A673 (cell line): ENCODE data around the gene XYLT1. TPM values are rescaled to one million over a fixed set of nuclear protein-coding genes. Genes with fewer than 3 reads are reported as not detected.

Experiments used
- BruUV-seq: library from RNA; stranded (reverse); fragments of 400-500 nt; replicated peaks from 2 replicates; lab custom pipeline; 2021; lab: Mats Ljungman, UMichigan
- CTCF ChIA-PET: fragments of 300-600 bp; sonication (Branson Sonifier 250); formaldehyde crosslinking; loops from one replicate; lab custom pipeline; 2022; ENCODE audit warnings: antibody characterized with exemption; lab: Charles Lee
- POLR2A ChIA-PET: fragments of 300-600 bp; sonication (Branson Sonifier 250); formaldehyde crosslinking; loops from one replicate; lab custom pipeline; 2022; ENCODE audit warnings: antibody characterized with exemption; ENCODE audit not compliant: low non-redundant PET; lab: Charles Lee
- DNase-seq: peaks from one replicate; pipeline ENCODE4 v3.0.0-alpha.2; 2015; ENCODE audit warnings: low spot score
- H3K27ac ChIP-seq: fragments of 200-600 bp; sonication (generic); 2 replicates; pipeline ENCODE4 v1.5.1; 2016; ENCODE audit warnings: mixed run types, low read depth, mild to moderate bottlenecking, mixed read lengths, antibody characterized with exemption, low read length; ENCODE audit not compliant: poor library complexity, severe bottlenecking
- H3K27me3 ChIP-seq: fragments of 200-600 bp; sonication (generic); replicated peaks from 2 replicates; pipeline ENCODE4 v1.6.1; 2017; ENCODE audit warnings: mixed run types, low read depth, mild to moderate bottlenecking, mixed read lengths, antibody characterized with exemption, low read length; ENCODE audit not compliant: insufficient read depth, poor library complexity
- H3K36me3 ChIP-seq: fragments of 200-600 bp; sonication (generic); 2 replicates; pipeline ENCODE4 v1.6.1; 2016; ENCODE audit warnings: mixed run types, mild to moderate bottlenecking, mixed read lengths, antibody characterized with exemption, low read length; ENCODE audit not compliant: insufficient read depth, poor library complexity, severe bottlenecking
- H3K4me1 ChIP-seq: fragments of 200-600 bp; sonication (generic); 2 replicates; pipeline ENCODE4 v1.6.1; 2017; ENCODE audit warnings: mixed run types, mild to moderate bottlenecking, mixed read lengths, antibody characterized with exemption, low read length; ENCODE audit not compliant: insufficient read depth, poor library complexity, severe bottlenecking
- H3K4me3 ChIP-seq: fragments of 200-600 bp; sonication (generic); 2 replicates; pipeline ENCODE4 v1.5.1; 2016; ENCODE audit warnings: low read depth, mixed run types, mild to moderate bottlenecking, mixed read lengths, low read length; ENCODE audit not compliant: poor library complexity, severe bottlenecking
- H3K9me3 ChIP-seq: fragments of 200-600 bp; sonication (generic); 2 replicates; pipeline ENCODE4 v1.6.1; 2016; ENCODE audit warnings: mixed run types, low read depth, mild to moderate bottlenecking, mixed read lengths, antibody characterized with exemption, low read length; ENCODE audit not compliant: poor library complexity, severe bottlenecking
- CTCF ChIP-seq: fragments of 300-800, 200-600 bp; sonication (generic); conservative IDR thresholded peaks from 2 replicates; pipeline ENCODE4 v1.5.1; 2017; ENCODE audit warnings: low read depth, mild to moderate bottlenecking, antibody characterized with exemption, low read length, moderate library complexity, mixed read lengths
- EZH2 ChIP-seq: fragments of 200-600 bp; sonication (generic); IDR thresholded peaks from 2 replicates; pipeline ENCODE4 v1.6.1; 2017; ENCODE audit warnings: borderline replicate concordance, low read depth, mild to moderate bottlenecking, mixed read lengths, antibody characterized with exemption, low read length; ENCODE audit not compliant: poor library complexity, severe bottlenecking
- intact Hi-C: fragments of 100-400 bp; cut with micrococcal nuclease; formaldehyde crosslinking; loops from one replicate; pipeline ENCODE4 v1.10.0; 2022; ENCODE audit not compliant: unreplicated experiment
- total RNA-seq: library from RNA; stranded (reverse); gene quantifications from 2 replicates; pipeline ENCODE4 v1.2.3, GENCODE V29; 2021

XYLT1 gene
- total RNA-seq, 1 experiment from 2014 or later: 0.64 TPM

- ChIA-PET POLR2A (no interaction called here), CTCF (no interaction called here)
- no peak overlapping the region for H3K4me3 ChIP-seq
- no peaks in the 10 kb centered on the region for H3K36me3 ChIP-seq
- no peak overlapping the region for H3K27ac ChIP-seq
- TF ChIP-seq EZH2 (no peak), CTCF (no peak)
- H3K4me1 ChIP-seq: no peaks in the 10 kb centered on the region
- intact Hi-C loops: no loop called here
- H3K27me3 ChIP-seq: no peaks in the 10 kb centered on the region
- no peaks in the 10 kb centered on the region for H3K9me3 ChIP-seq
- no TSS peak for BruUV-seq
- no peak for DNase-seq
Observed at GRCh38 chr16:17339764-17340541, 130.8 kb downstream of the XYLT1 start.

GRCh38 chr16:17338244-17338643 lies 132.5 kb downstream of the XYLT1 start:
- BruUV-seq: no TSS peak

GRCh38 chr16:17336530-17336900 lies 134.2 kb downstream of the XYLT1 start:
- Histone ChIP-seq H3K36me3 (no peaks in the 10 kb centered on the region), H3K4me3 (no peak overlapping the region), H3K4me1 (no peaks in the 10 kb centered on the region), H3K27me3 (no peaks in the 10 kb centered on the region), H3K9me3 (no peaks in the 10 kb centered on the region), H3K27ac (no peak overlapping the region)
- BruUV-seq: no TSS peak
- DNase-seq: no peak
- ChIA-PET POLR2A (no interaction called here), CTCF (no interaction called here)
- intact Hi-C loops: no loop called here
- no peak for TF ChIP-seq EZH2
- no peak for TF ChIP-seq CTCF

More at GRCh38 chr16:17338244-17338643, 132.5 kb downstream of the XYLT1 start:
- TF ChIP-seq EZH2 (no peak), CTCF (no peak)
- no peak for DNase-seq
- H3K4me3 ChIP-seq: no peak overlapping the region
- intact Hi-C loops: no loop called here
- H3K27ac ChIP-seq: no peak overlapping the region
- no peaks in the 10 kb centered on the region for H3K36me3 ChIP-seq
- POLR2A ChIA-PET: no interaction called here
- CTCF ChIA-PET: interaction anchor here (0.6 kb wide), 1 partner anchor 26 kb away, joined by 4 read pairs; no protein-coding TSS in a partner anchor
- H3K4me1 ChIP-seq: no peaks in the 10 kb centered on the region
- H3K27me3 ChIP-seq: no peaks in the 10 kb centered on the region
- H3K9me3 ChIP-seq: no peaks in the 10 kb centered on the region
